ENCODE data around the gene ARID1B.

The ARID1B gene

GRCh38 chr6:157230910-157231309 lies 453.7 kb downstream of the ARID1B start:
- DNase-seq (ENCODE audit: low read depth in 3 of 3, low spot score in 1 of 3): no peak

- DNase-seq (ENCODE audit: low read depth in 3 of 3, low spot score in 1 of 3): no peak
Measured at GRCh38 chr6:157232161-157232895, 455.1 kb downstream of the ARID1B start.

- no peak for DNase-seq (ENCODE audit: low read depth in 3 of 3, low spot score in 1 of 3)
Measured at GRCh38 chr6:157233156-157233555, 456.0 kb downstream of the ARID1B start.

GRCh38 chr6:157233686-157234085 lies 456.5 kb downstream of the ARID1B start:
- no peak for DNase-seq (ENCODE audit: low read depth in 3 of 3, low spot score in 1 of 3)

- DNase-seq (ENCODE audit: low read depth in 3 of 3, low spot score in 1 of 3): peak in 1 of 3 donors; percentile 32
Measured at GRCh38 chr6:157235600-157236039, 458.4 kb downstream of the ARID1B start.

GRCh38 chr6:157236040-157236725 lies 459.0 kb downstream of the ARID1B start:
- no peak for DNase-seq (ENCODE audit: low read depth in 3 of 3, low spot score in 1 of 3)

GRCh38 chr6:157238346-157238745 lies 461.2 kb downstream of the ARID1B start:
- DNase-seq (ENCODE audit: low read depth in 3 of 3, low spot score in 1 of 3): no peak

- no peak for DNase-seq (ENCODE audit: low read depth in 3 of 3, low spot score in 1 of 3)
Measured at GRCh38 chr6:157239148-157239547, 462.0 kb downstream of the ARID1B start.

GRCh38 chr6:157239671-157240058 lies 462.5 kb downstream of the ARID1B start:
- no peak for DNase-seq (ENCODE audit: low read depth in 3 of 3, low spot score in 1 of 3)

- DNase-seq (ENCODE audit: low read depth in 3 of 3, low spot score in 1 of 3): no peak
Measured at GRCh38 chr6:157240059-157240959, 463.1 kb downstream of the ARID1B start.

- DNase-seq (ENCODE audit: low read depth in 3 of 3, low spot score in 1 of 3): no peak
Measured at GRCh38 chr6:157240960-157241311, 463.8 kb downstream of the ARID1B start.

GRCh38 chr6:157242791-157243190 lies 465.6 kb downstream of the ARID1B start:
- DNase-seq (ENCODE audit: low read depth in 3 of 3, low spot score in 1 of 3): no peak

- DNase-seq (ENCODE audit: low read depth in 3 of 3, low spot score in 1 of 3): no peak
Measured at GRCh38 chr6:157244175-157244574, 467.0 kb downstream of the ARID1B start.

GRCh38 chr6:157244780-157245179 lies 467.6 kb downstream of the ARID1B start:
- no peak for DNase-seq (ENCODE audit: low read depth in 3 of 3, low spot score in 1 of 3)

GRCh38 chr6:157245436-157245835 lies 468.3 kb downstream of the ARID1B start:
- no peak for DNase-seq (ENCODE audit: low read depth in 3 of 3, low spot score in 1 of 3)

GRCh38 chr6:157246048-157246630 lies 469.0 kb downstream of the ARID1B start:
- DNase-seq (ENCODE audit: low read depth in 3 of 3, low spot score in 1 of 3): no peak

- no peak for DNase-seq (ENCODE audit: low read depth in 3 of 3, low spot score in 1 of 3)
Measured at GRCh38 chr6:157246771-157247484, 469.8 kb downstream of the ARID1B start.

GRCh38 chr6:157248264-157248663 lies 471.1 kb downstream of the ARID1B start:
- no peak for DNase-seq (ENCODE audit: low read depth in 3 of 3, low spot score in 1 of 3)

- DNase-seq (ENCODE audit: low read depth in 3 of 3, low spot score in 1 of 3): no peak
Measured at GRCh38 chr6:157249826-157250225, 472.6 kb downstream of the ARID1B start.

GRCh38 chr6:157251586-157252247 lies 474.5 kb downstream of the ARID1B start:
- DNase-seq (ENCODE audit: low read depth in 3 of 3, low spot score in 1 of 3): no peak
